CD4-positive, alpha-beta T cell (primary cell): ENCODE data around the gene GIPR. TPM values are rescaled to one million over a fixed set of nuclear protein-coding genes. Genes with fewer than 3 reads are reported as not detected.

Source experiments
- ATAC-seq: fragments of 200-7000 bp; cut with Tn5 transposase; one replicate; pipeline ENCODE4 v1.10.0; 2022; ENCODE audit warnings: mild to moderate bottlenecking; ENCODE audit not compliant: poor library complexity
- CTCF ChIA-PET: fragments of 350-600 bp; sonication (Branson Sonifier 250); formaldehyde crosslinking; loops from one replicate; lab custom pipeline; 2021; ENCODE audit warnings: antibody characterized with exemption, inconsistent platforms; lab: Charles Lee
- POLR2A ChIA-PET: fragments of 350-600 bp; sonication (Branson Sonifier 250); formaldehyde crosslinking; loops from one replicate; lab custom pipeline; 2021; ENCODE audit warnings: antibody characterized with exemption, inconsistent platforms; lab: Charles Lee
- DNase-seq, 14 experiments: peaks; one replicate each; pipeline ENCODE4 v3.0.0-alpha.2; 2013 to 2020; ENCODE audit warnings: mixed read lengths in 2 of 14
- H3K27ac ChIP-seq, 2 donors: one replicate each; pipeline versions ENCODE4 v1.5.1 to v1.7.0; 2013; ENCODE audit warnings: low read length in 2 of 2, low read depth in 1 of 2, mild to moderate bottlenecking in 1 of 2
- H3K27me3 ChIP-seq, 2 experiments: 1 replicate in 1 of 2; 2 replicates in 1 of 2; pipeline versions ENCODE4 v1.6.1 to v1.7.0; 2013; ENCODE audit warnings: low read length in 2 of 2, control low read depth in 1 of 2, mild to moderate bottlenecking in 1 of 2, moderate library complexity in 1 of 2; ENCODE audit not compliant: insufficient read depth in 2 of 2, control insufficient read depth in 1 of 2
- H3K36me3 ChIP-seq: one replicate; pipeline ENCODE4 v1.6.1; 2013; ENCODE audit warnings: low read length, control low read depth; ENCODE audit not compliant: insufficient read depth
- H3K4me1 ChIP-seq: one replicate; pipeline ENCODE4 v1.6.1; 2013; ENCODE audit warnings: low read length, control low read depth; ENCODE audit not compliant: insufficient read depth
- H3K4me3 ChIP-seq: one replicate; pipeline ENCODE4 v1.5.1; 2013; ENCODE audit warnings: mild to moderate bottlenecking, low read length, moderate library complexity
- H3K9me3 ChIP-seq, 2 experiments: 1 replicate in 1 of 2; 2 replicates in 1 of 2; pipeline versions ENCODE4 v1.6.1 to v1.7.0; 2013; ENCODE audit warnings: low read length in 2 of 2, mild to moderate bottlenecking in 2 of 2, control low read depth in 1 of 2, moderate library complexity in 1 of 2; ENCODE audit not compliant: control insufficient read depth in 1 of 2, insufficient read depth in 1 of 2
- H3K27ac Mint-ChIP-seq: one replicate; pipeline ENCODE4 v1.8.0; 2020; ENCODE audit warnings: mixed read lengths
- H3K27me3 Mint-ChIP-seq: one replicate; pipeline ENCODE4 v1.8.0; 2021; ENCODE audit warnings: mixed read lengths
- H3K36me3 Mint-ChIP-seq: one replicate; pipeline ENCODE4 v1.8.0; 2021; ENCODE audit warnings: low read depth, mixed read lengths
- H3K4me1 Mint-ChIP-seq: one replicate; pipeline ENCODE4 v1.8.0; 2021; ENCODE audit warnings: low read depth, mixed read lengths
- H3K4me3 Mint-ChIP-seq: one replicate; pipeline ENCODE4 v1.8.0; 2020; ENCODE audit warnings: mild to moderate bottlenecking, mixed read lengths
- H3K9me3 Mint-ChIP-seq: one replicate; pipeline ENCODE4 v1.8.0; 2020; ENCODE audit warnings: mixed read lengths
- CTCF ChIP-seq: fragments of 200-600 bp; IDR thresholded peaks from one replicate; pipeline ENCODE4 v1.8.0; 2022; ENCODE audit warnings: antibody characterized with exemption, mild to moderate bottlenecking
- intact Hi-C, 2 experiments: fragments of 100-400 bp; cut with DNase I in 1 of 2; cut with micrococcal nuclease in 1 of 2; formaldehyde crosslinking; loops; one replicate each; pipeline versions ENCODE4 v1.15.1 to v1.9.0; 2023 to 2025; cut with DNase I, micrococcal nuclease
- total RNA-seq, 174 experiments: library from RNA in 2 of 174; stranded (reverse) in 2 of 174; gene quantifications; one replicate each; pipeline ENCODE4 v1.2.3 and lab custom pipeline; 2021 to 2026

GIPR gene
- total RNA-seq, 2 experiments from 2014 or later, result 2.4 to 3.0 TPM

- ChIA-PET CTCF (interaction anchor here (2.1 kb wide), 1 partner anchor 12 kb away, joined by 5 read pairs; no protein-coding TSS in a partner anchor), POLR2A (interaction anchor here (1.1 kb wide), 1 partner anchor 11 kb away, joined by 3 read pairs; no protein-coding TSS in a partner anchor)
- no peak for TF ChIP-seq CTCF
- intact Hi-C loops, result no loop called here
- no peak overlapping the region for H3K27ac Mint-ChIP-seq
- H3K27me3 ChIP-seq, result no peaks in the 10 kb centered on the region
- H3K4me3 ChIP-seq, result no peak overlapping the region
- no peaks in the 10 kb centered on the region for H3K27me3 Mint-ChIP-seq
- peaks cover 7% of the 10 kb centered on the region for H3K4me1 ChIP-seq
- DNase-seq, result no peak
- no peaks in the 10 kb centered on the region for H3K9me3 Mint-ChIP-seq
- H3K27ac ChIP-seq, result no peak overlapping the region
- H3K36me3 ChIP-seq, result peaks cover 18% of the 10 kb centered on the region
- H3K4me3 Mint-ChIP-seq, result no peak overlapping the region
- no peak for ATAC-seq
- peaks cover 22% of the 10 kb centered on the region for H3K36me3 Mint-ChIP-seq
- H3K9me3 ChIP-seq, result no peaks in the 10 kb centered on the region
- peaks cover 11% of the 10 kb centered on the region for H3K4me1 Mint-ChIP-seq
Measured at GRCh38 chr19:45705710-45706415, 37.8 kb downstream of the GIPR start.

- no peaks in the 10 kb centered on the region for H3K9me3 Mint-ChIP-seq
- H3K4me1 Mint-ChIP-seq, result peaks cover 21% of the 10 kb centered on the region
- peaks cover 19% of the 10 kb centered on the region for H3K36me3 Mint-ChIP-seq
- H3K36me3 ChIP-seq, result peaks cover 32% of the 10 kb centered on the region
- no peak overlapping the region for H3K27ac ChIP-seq
- POLR2A ChIA-PET, result interaction anchor here (1.8 kb wide), 1 partner anchor 18 kb away, joined by 7 read pairs; the partner anchor contains the start of genes QPCTL and SNRPD2
- peaks cover 0 to 5% of the 10 kb centered on the region in 2 experiments for H3K9me3 ChIP-seq
- no peaks in the 10 kb centered on the region for H3K27me3 Mint-ChIP-seq
- ATAC-seq (no peak), DNase-seq (no peak)
- peaks cover 12% of the 10 kb centered on the region for H3K4me1 ChIP-seq
- no peak overlapping the region for H3K4me3 Mint-ChIP-seq
- no peak overlapping the region for H3K27ac Mint-ChIP-seq
- no peak overlapping the region for H3K4me3 ChIP-seq
- CTCF ChIA-PET, result interaction anchor here (0.5 kb wide), 1 partner anchor 948 kb away, joined by 3 read pairs; no protein-coding TSS in a partner anchor
- TF ChIP-seq CTCF, result no peak
- intact Hi-C loops, result no loop called here
- no peaks in the 10 kb centered on the region for H3K27me3 ChIP-seq
Measured at GRCh38 chr19:45710356-45711130, 42.5 kb downstream of the GIPR start.

- no peak overlapping the region for H3K4me3 Mint-ChIP-seq
Measured at GRCh38 chr19:45711851-45712698, 44.1 kb downstream of the GIPR start.

More at GRCh38 chr19:45711851-45712698, 44.1 kb downstream of the GIPR start:
- no peaks in the 10 kb centered on the region for H3K27me3 ChIP-seq
- H3K4me3 ChIP-seq, result no peak overlapping the region
- intact Hi-C loops, result no loop called here
- TF ChIP-seq CTCF, result no peak
- no peaks in the 10 kb centered on the region for H3K27me3 Mint-ChIP-seq
- peaks cover 32% of the 10 kb centered on the region for H3K36me3 ChIP-seq
- H3K27ac Mint-ChIP-seq, result no peak overlapping the region
- POLR2A ChIA-PET, result no interaction called here
- peaks cover 19% of the 10 kb centered on the region for H3K4me1 ChIP-seq
- peak in 1 of 14 experiments; percentile 32 for DNase-seq
- peaks cover 0 to 5% of the 10 kb centered on the region in 2 experiments for H3K9me3 ChIP-seq
- no peak overlapping the region for H3K27ac ChIP-seq
- ATAC-seq, result no peak
- peaks cover 23% of the 10 kb centered on the region for H3K36me3 Mint-ChIP-seq
- peaks cover 34% of the 10 kb centered on the region for H3K4me1 Mint-ChIP-seq
- CTCF ChIA-PET, result no interaction called here
- H3K9me3 Mint-ChIP-seq, result no peaks in the 10 kb centered on the region
